Hepatocyte (in vitro differentiated cells): Measurements from ENCODE around the gene NAA20. TPM values are rescaled to one million over a fixed set of nuclear protein-coding genes. Genes with fewer than 3 reads are reported as not detected.

Experiments
- DNase-seq: peaks from one replicate; pipeline ENCODE4 v3.0.0-alpha.2; 2016; ENCODE audit warnings: low spot score
- H2AFZ ChIP-seq: fragments of 200-600 bp; sonication (generic); 2 replicates; pipeline ENCODE4 v1.6.0; 2016; ENCODE audit warnings: antibody characterized with exemption, mild to moderate bottlenecking
- H3K27ac ChIP-seq: fragments of 200-600 bp; sonication (generic); 2 replicates; pipeline ENCODE4 v1.5.1; 2016; ENCODE audit warnings: mild to moderate bottlenecking
- H3K27me3 ChIP-seq: fragments of 200-600 bp; sonication (generic); 2 replicates; pipeline ENCODE4 v1.6.1; 2016
- H3K36me3 ChIP-seq: fragments of 200-600 bp; sonication (generic); replicated peaks from 2 replicates; pipeline ENCODE4 v1.5.1; 2016; ENCODE audit warnings: low read depth; ENCODE audit not compliant: insufficient read depth
- H3K4me1 ChIP-seq: fragments of 200-600 bp; sonication (generic); 2 replicates; pipeline ENCODE4 v1.5.1; 2016; ENCODE audit warnings: mild to moderate bottlenecking, moderate library complexity; ENCODE audit not compliant: insufficient read depth
- H3K4me2 ChIP-seq: fragments of 200-600 bp; sonication (generic); 2 replicates; pipeline ENCODE4 v1.6.0; 2016
- H3K4me3 ChIP-seq: fragments of 200-600 bp; sonication (generic); 2 replicates; pipeline ENCODE4 v1.5.1; 2016; ENCODE audit warnings: mild to moderate bottlenecking
- H3K79me2 ChIP-seq: fragments of 200-600 bp; sonication (generic); 2 replicates; pipeline ENCODE4 v1.6.0; 2017; ENCODE audit warnings: mild to moderate bottlenecking
- H3K9me2 ChIP-seq: fragments of 200-600 bp; sonication (generic); replicated peaks from 2 replicates; pipeline ENCODE4 v1.6.0; 2017; ENCODE audit warnings: mild to moderate bottlenecking; ENCODE audit not compliant: insufficient read depth
- H3K9me3 ChIP-seq: fragments of 200-600 bp; sonication (generic); 2 replicates; pipeline ENCODE4 v1.5.1; 2016; ENCODE audit warnings: low read depth, mild to moderate bottlenecking
- H4K20me1 ChIP-seq: fragments of 200-600 bp; sonication (generic); 2 replicates; pipeline ENCODE4 v1.6.0; 2016; ENCODE audit warnings: mild to moderate bottlenecking; ENCODE audit not compliant: insufficient read depth, poor library complexity, severe bottlenecking
- CTCF ChIP-seq: fragments of 200-600 bp; sonication (generic); IDR thresholded peaks from 2 replicates; pipeline ENCODE4 v1.5.1; 2016; ENCODE audit warnings: antibody characterized with exemption, mild to moderate bottlenecking; ENCODE audit not compliant: poor library complexity
- EZH2 ChIP-seq: fragments of 200-600 bp; sonication (generic); IDR thresholded peaks from 2 replicates; pipeline ENCODE4 v1.6.1; 2016; ENCODE audit warnings: antibody characterized with exemption, mild to moderate bottlenecking, borderline replicate concordance
- EZH2phosphoT487 ChIP-seq: fragments of 200-600 bp; sonication (generic); IDR thresholded peaks from one replicate; pipeline ENCODE4 v1.6.1; 2018; ENCODE audit warnings: antibody characterized with exemption, mild to moderate bottlenecking, low read depth, moderate library complexity; ENCODE audit not compliant: unreplicated experiment, severe bottlenecking
- WGBS: methylation state at CpG from one replicate; pipeline ENCODE4 v1.1.6; 2016; ENCODE audit warnings: low lambda C conversion rate; ENCODE audit errors: missing lambda C conversion rate; 5-methylcytosine and 5-hydroxymethylcytosine counted together
- polyA plus RNA-seq: library from polyadenylated mRNA; unstranded; fragments of >200 nt; fragmentation: Nextera tagmentation; extraction: Ambion mirVana; gene quantifications from 2 replicates; pipeline ENCODE4 v1.2.1, GENCODE V29; 2016
- total RNA-seq: library from RNA; depleted of rRNA; stranded (reverse); fragments of >200 nt; gene quantifications from 2 replicates; pipeline ENCODE4 v1.2.3, GENCODE V29; 2014

The NAA20 gene
- total and polyA plus RNA-seq, 2 experiments from 2014 or later, result 66.1 to 126 TPM

DNA sequence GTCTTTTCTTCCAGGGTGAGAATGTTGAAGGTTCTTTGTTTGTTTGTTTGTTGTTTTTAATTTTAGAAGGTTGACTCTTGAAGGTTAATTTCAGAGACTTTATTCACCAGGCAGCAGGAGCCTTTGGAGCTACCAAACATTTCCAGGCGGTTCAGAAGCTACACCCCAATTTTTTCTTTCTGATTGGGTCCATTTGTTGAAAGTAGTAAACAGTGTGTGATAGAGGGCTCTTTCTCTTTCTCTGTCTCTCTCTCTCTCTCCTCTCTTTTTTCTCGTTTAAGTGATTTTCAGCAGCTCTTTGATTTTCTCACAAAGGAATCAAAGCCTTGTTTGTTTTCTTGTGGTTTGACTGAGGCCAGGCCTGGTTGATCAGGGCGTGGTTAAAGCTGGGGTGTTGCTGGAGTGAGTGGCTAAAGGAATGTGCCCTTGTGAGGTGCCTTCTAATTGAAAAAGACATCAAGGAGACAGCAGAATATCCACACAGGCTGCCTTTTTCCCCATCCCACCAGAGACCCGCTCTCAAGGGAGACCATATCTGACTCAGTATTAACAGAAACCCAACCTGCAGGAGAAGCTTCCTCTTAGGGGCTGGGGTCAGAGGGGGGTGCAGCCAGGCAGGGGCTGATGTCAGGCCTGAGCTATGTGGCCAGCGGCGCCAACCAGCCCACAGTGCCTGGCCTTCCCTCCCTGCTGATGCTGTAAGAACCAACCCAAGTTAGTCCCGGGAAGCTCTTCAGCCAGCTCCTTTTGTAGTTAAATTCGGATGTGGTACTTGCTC, 40.4 kb upstream of the NAA20 start:
- 29% methylated on average over 8 of the region's 8 CpGs for WGBS
- peak overlapping the region; percentile 7 for H3K4me3 ChIP-seq
- peaks cover 35% of the 10 kb centered on the region for H3K4me1 ChIP-seq

DNA sequence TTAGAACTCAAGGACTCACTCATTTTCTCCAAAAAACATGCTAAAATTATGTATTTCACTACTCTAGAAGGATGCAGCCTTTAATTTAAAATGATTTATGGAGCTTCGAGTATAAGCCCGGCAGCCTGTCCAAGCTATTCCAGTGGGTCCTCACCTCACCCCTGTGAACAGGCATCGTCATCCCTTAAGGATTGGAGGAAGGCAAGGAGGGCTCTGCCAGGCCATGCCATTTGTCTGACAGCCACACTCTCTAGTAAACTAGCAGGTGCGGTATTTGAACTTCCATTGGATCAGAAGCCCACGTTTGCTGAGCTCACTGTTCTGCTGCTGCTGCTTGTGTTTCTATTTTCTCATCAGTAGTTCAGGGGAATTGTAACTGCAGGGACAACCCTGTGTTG, 39.8 kb upstream of the NAA20 start:
- TF ChIP-seq EZH2phosphoT487 (no peak), CTCF (no peak), EZH2 (no peak)
- Histone ChIP-seq H4K20me1 (no peaks in the 10 kb centered on the region), H3K9me3 (no peaks in the 10 kb centered on the region), H3K27me3 (no peaks in the 10 kb centered on the region), H3K4me2 (peak overlapping the region; percentile 78), H3K27ac (peak overlapping the region; percentile 89), H3K4me3 (peak overlapping the region; percentile 7), H3K4me1 (peaks cover 33% of the 10 kb centered on the region), H2AFZ (no peak overlapping the region), H3K36me3 (no peaks in the 10 kb centered on the region), H3K9me2 (no peaks in the 10 kb centered on the region), H3K79me2 (peaks cover 69% of the 10 kb centered on the region)
- WGBS, result 78% methylated on average over 5 of the region's 5 CpGs
- DNase-seq, result no peak

More for the DNA sequence above, 40.4 kb upstream of the NAA20 start:
- Histone ChIP-seq H3K27ac (peak overlapping the region; percentile 89), H4K20me1 (no peaks in the 10 kb centered on the region), H2AFZ (no peak overlapping the region), H3K4me2 (peak overlapping the region; percentile 78), H3K9me3 (no peaks in the 10 kb centered on the region), H3K27me3 (no peaks in the 10 kb centered on the region), H3K79me2 (peaks cover 63% of the 10 kb centered on the region), H3K36me3 (no peaks in the 10 kb centered on the region), H3K9me2 (no peaks in the 10 kb centered on the region)
- peak; percentile 62 for DNase-seq
- TF ChIP-seq EZH2phosphoT487, result no peak
- no peak for TF ChIP-seq CTCF
- no peak for TF ChIP-seq EZH2

GRCh38 chr20:19978511-19979210, 38.5 kb upstream of the NAA20 start:
- H3K79me2 ChIP-seq, result peaks cover 82% of the 10 kb centered on the region
- H3K4me3 ChIP-seq, result no peak overlapping the region
- 94% methylated on average over 6 of the region's 6 CpGs for WGBS
- peaks cover 23% of the 10 kb centered on the region for H3K4me1 ChIP-seq
- no peaks in the 10 kb centered on the region for H3K9me2 ChIP-seq
- DNase-seq, result no peak
- no peak overlapping the region for H2AFZ ChIP-seq
- H3K9me3 ChIP-seq, result no peaks in the 10 kb centered on the region
- no peak for TF ChIP-seq EZH2phosphoT487
- no peak for TF ChIP-seq EZH2
- TF ChIP-seq CTCF, result no peak
- H4K20me1 ChIP-seq, result no peaks in the 10 kb centered on the region
- peak overlapping the region; percentile 89 for H3K27ac ChIP-seq
- no peaks in the 10 kb centered on the region for H3K27me3 ChIP-seq
- H3K36me3 ChIP-seq, result no peaks in the 10 kb centered on the region
- peak overlapping the region; percentile 78 for H3K4me2 ChIP-seq
